Liver (tissue), 3 donors: ENCODE measurements around the gene ODAM.

ENCODE experiments used
- ATF3 ChIP-seq: IDR thresholded peaks from 2 replicates; pipeline ENCODE4 v1.6.1; 2016; ENCODE audit warnings: antibody characterized with exemption
- EGR1 ChIP-seq, 2 donors: IDR thresholded peaks; 2 replicates each; pipeline ENCODE4 v1.6.1; 2016 to 2018; ENCODE audit warnings: antibody characterized with exemption in 2 of 2, low read depth in 2 of 2
- FOXA1 ChIP-seq: IDR thresholded peaks from 2 replicates; pipeline ENCODE4 v1.6.1; 2016; ENCODE audit warnings: antibody characterized with exemption
- GABPA ChIP-seq, 2 donors: IDR thresholded peaks in 1 of 2; conservative IDR thresholded peaks in 1 of 2; 2 replicates each; pipeline ENCODE4 v1.6.1; 2016; ENCODE audit warnings: antibody characterized with exemption in 2 of 2, mild to moderate bottlenecking in 1 of 2, moderate library complexity in 1 of 2
- HNF4A ChIP-seq, 2 donors: conservative IDR thresholded peaks; 2 replicates each; pipeline ENCODE4 v1.6.1; 2016; ENCODE audit warnings: antibody characterized with exemption in 2 of 2, mild to moderate bottlenecking in 2 of 2
- MAX ChIP-seq: IDR thresholded peaks from 2 replicates; pipeline ENCODE4 v1.6.1; 2016; ENCODE audit warnings: antibody characterized with exemption
- RAD21 ChIP-seq, 2 donors: IDR thresholded peaks; 2 replicates each; pipeline ENCODE4 v1.6.1; 2016; ENCODE audit warnings: antibody characterized with exemption in 2 of 2, mild to moderate bottlenecking in 2 of 2
- REST ChIP-seq: IDR thresholded peaks from 2 replicates; pipeline ENCODE4 v1.6.1; 2016; ENCODE audit warnings: antibody characterized with exemption, mild to moderate bottlenecking
- RXRA ChIP-seq, 2 donors: IDR thresholded peaks; 2 replicates each; pipeline ENCODE4 v1.6.1; 2017 to 2018; ENCODE audit warnings: antibody characterized with exemption in 2 of 2, mild to moderate bottlenecking in 1 of 2
- YY1 ChIP-seq: IDR thresholded peaks from 2 replicates; pipeline ENCODE4 v1.6.1; 2016; ENCODE audit warnings: antibody characterized with exemption, mild to moderate bottlenecking
- TF ChIP-seq, protein P1 (sequence below): fragments of 150-350 bp; IDR thresholded peaks from 2 replicates; pipeline ENCODE4 v1.5.1; 2017; ENCODE audit warnings: improper control_type of control experiment, low read depth, low read length; ENCODE audit not compliant: missing input control
- donor health status: healthy.
- donor health status: healthy.

DNA sequence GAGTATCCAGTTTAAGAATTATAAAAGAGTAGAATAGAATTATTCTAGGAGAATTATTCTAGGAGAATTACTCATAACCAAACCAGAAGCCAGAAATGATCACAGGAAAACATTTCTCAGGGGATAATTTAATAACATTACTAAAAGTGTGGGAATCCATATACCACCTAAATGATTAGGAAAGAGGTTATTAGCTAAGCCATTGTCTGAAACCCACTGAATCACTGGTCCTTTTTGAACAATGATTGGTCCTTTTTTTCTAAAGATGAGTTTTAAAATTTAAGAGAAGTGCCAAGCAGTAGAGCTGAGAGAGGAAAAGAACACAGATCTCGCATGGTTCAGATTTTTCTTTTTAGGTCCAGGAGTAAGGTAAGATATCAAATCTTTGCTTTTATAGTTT is at the start of gene ODAM:
- TF ChIP-seq, protein P1, sequence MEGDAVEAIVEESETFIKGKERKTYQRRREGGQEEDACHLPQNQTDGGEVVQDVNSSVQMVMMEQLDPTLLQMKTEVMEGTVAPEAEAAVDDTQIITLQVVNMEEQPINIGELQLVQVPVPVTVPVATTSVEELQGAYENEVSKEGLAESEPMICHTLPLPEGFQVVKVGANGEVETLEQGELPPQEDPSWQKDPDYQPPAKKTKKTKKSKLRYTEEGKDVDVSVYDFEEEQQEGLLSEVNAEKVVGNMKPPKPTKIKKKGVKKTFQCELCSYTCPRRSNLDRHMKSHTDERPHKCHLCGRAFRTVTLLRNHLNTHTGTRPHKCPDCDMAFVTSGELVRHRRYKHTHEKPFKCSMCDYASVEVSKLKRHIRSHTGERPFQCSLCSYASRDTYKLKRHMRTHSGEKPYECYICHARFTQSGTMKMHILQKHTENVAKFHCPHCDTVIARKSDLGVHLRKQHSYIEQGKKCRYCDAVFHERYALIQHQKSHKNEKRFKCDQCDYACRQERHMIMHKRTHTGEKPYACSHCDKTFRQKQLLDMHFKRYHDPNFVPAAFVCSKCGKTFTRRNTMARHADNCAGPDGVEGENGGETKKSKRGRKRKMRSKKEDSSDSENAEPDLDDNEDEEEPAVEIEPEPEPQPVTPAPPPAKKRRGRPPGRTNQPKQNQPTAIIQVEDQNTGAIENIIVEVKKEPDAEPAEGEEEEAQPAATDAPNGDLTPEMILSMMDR = no peak
- TF ChIP-seq MAX = no peak
- TF ChIP-seq RAD21 (IDR thresholded peaks at IDR 0.05) = no peak
- no peak for TF ChIP-seq RXRA (IDR thresholded peaks at IDR 0.05)
- TF ChIP-seq REST = no peak
- TF ChIP-seq ATF3 = no peak
- TF ChIP-seq FOXA1 = no peak
- no peak for TF ChIP-seq HNF4A (conservative IDR thresholded peaks at IDR 0.05)
- no peak for TF ChIP-seq GABPA (IDR thresholded peaks at IDR 0.05 in 1 of 2, conservative IDR thresholded peaks at IDR 0.05 in 1 of 2)
- no peak for TF ChIP-seq EGR1 (IDR thresholded peaks at IDR 0.05; ENCODE audit: low read depth in 2 of 2)
- no peak for TF ChIP-seq YY1
